Ammon's horn (tissue), 1 donor: Measurements from ENCODE around the gene UPP1.
"Not testable (repeated sequence)": the region's sequence is repeated elsewhere in the genome, so short reads cannot be mapped to it uniquely, and the experiment has no call there.

Experiments used
- DNase-seq: peaks from one replicate; pipeline ENCODE4 v3.0.0-alpha.2; 2016; ENCODE audit warnings: low spot score

Gene UPP1

DNA sequence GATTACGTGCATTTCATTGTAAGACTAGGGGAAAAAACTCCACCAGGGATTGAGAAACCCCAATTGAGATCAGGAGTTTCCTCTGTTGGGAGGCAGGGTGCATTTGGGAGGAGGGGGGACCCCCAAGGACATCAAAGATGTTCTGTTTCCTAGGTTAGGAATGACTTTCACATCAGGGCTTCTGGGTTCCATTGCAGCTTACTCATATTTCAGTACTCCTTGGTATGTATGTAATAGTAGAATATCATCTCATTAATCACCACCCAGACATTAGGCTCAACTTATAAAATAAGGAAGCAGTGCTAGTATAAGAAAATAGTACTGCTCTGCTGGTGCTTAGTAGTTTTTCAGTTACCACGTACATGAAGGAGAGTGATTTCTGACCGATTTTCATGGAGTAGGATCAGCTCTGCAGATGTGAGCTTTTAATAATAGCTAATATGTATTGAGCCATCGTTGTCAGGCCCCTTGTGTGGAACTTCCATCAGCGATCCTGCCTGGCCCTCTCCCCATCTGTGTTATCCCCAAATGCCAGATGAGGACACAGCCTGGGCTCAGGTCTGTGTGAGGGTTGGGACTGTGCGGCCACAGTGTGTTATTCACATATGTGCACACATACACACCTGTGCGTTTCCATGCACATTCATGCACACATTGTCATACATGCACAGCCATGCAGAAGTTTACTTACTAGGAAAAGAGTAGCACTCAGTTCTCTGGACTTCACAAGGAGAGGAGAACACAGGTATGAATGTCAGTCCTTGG lies 23.5 kb downstream of the UPP1 start:
- DNase-seq, result no peak

DNA sequence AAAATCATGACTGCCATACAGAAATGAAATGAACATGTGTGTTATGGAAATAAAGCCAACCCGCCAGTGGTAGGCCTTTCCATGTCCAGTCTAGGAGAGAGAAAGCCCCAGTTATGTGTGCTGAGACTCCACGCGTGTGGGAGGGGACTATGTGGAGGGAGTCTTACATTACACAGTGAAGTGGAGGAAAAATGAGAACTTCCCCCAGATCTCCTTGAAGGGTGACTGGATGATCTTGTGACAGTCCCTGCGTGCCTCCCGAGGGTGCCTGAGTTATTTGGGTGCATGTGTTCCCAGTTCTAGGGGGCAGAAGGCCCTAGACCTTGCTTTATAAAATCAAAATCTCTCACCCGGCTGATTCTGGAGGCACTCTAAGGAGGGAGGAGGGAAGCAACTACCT lies 24.2 kb downstream of the UPP1 start:
- no peak for DNase-seq

DNA sequence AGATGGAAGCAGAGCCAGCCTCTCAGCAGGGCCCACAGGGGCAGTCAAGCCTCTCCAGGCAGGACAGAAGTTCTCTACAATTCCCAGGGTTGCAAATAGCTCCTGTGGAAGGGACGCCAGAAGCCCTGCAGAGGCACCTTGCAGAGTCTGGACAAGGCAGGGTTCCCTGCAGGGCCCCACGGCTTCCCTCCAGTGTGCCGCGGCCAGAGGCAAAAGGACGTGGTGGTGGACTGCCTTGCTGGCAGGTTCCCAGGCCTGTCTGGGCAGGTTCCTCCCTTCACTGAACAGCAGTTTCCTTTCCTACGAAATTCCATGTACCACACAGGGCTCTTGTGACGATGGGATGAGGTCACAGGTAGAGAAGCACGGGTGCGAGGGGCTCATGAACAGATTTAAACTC lies 25.1 kb downstream of the UPP1 start:
- DNase-seq, result no peak

DNA sequence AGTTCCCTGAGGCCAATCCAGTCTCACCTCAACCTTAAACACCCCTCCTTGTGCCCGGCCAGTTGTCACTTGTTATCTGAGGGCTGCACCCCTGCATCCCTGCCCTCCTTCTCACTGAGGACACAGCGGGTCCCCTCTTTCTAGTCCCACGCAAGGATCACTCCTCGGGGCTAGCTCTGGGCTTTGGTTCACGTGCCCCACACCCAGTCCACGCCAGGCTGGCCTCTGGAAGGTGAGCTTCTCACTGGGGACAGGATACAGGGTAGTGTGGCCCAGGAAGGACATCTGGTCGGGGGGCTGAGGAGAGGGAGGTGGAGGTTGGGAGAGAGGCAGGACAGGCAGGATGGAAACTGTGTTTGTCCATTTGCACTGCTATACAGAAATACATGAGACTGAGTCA lies 25.5 kb downstream of the UPP1 start:
- DNase-seq, result no peak

DNA sequence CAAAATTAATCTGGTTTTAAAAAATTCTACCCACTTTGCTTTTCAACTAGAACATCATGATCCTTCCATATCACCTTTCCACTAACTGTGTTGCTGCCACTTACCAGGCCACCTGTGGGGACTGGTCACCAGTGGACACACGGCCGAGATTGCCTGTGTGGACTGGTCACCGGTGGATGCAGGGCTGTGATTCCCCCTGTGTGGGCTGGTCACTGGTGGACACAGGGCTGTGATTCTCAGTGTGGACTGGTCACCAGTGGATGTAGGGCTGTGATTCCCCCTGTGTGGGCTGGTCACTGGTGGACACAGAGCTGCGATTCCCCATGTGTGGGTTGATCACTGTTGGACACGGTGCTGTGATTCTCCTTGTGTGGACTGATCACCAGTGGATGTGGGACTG lies 27.0 kb downstream of the UPP1 start:
- no peak for DNase-seq

DNA sequence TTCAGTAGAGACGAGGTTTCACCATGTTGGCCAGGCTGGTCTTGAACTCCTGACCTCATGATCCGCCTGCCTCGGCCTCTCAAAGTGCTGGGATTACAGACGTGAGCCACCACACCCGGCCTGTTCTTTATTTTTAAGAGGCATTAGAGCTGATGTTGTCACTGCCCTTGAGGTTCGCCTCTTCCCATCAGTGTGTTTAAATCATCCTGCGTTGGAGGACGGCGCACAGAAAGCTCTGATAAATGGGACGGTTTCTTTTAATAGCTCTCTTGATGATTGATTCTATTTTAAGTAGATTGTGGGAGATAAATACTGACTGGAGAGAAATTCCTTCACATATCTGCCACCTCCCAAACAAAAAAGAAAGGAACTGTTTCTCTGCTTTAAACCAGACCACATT lies 29.0 kb downstream of the UPP1 start:
- no peak for DNase-seq

DNA sequence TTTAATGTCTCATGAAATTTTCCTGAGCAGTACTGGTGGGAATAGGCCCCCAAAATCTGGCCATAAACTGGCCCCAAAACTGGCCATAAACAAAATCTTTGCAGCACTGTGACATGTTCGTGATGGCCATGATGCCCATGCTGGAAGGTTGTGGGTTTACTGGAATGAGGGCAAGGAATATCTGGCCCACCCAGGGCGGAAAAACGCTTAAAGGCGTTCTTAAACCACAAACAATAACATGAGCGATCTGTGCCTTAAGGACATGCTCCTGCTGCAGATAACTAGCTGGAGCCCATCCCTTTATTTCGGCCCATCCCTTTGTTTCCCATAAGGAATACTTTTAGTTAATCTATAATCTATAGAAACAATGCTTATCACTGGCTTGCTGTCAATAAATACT lies 31.5 kb downstream of the UPP1 start:
- DNase-seq, result not testable (repeated sequence)

DNA sequence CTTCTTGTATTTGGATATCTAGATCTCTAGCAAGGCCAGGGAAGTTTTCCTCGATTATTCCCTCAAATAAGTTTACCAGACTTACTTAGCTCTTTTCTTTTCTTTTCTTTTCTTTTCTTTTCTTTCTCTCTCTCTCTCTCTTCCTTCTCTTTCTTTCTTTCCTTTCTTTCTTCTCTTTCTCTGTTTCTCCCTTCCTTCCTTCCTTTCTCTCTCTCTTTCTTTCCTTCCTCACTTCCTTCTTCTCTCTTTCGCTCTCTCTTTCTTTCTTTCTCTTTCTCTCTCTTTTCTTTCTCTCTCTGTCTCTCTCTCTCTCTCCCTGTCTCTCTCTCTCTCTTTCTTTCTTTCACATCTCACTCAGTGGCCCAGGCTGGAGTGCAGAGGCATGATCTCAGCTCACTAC lies 37.0 kb downstream of the UPP1 start:
- DNase-seq, result no peak

DNA sequence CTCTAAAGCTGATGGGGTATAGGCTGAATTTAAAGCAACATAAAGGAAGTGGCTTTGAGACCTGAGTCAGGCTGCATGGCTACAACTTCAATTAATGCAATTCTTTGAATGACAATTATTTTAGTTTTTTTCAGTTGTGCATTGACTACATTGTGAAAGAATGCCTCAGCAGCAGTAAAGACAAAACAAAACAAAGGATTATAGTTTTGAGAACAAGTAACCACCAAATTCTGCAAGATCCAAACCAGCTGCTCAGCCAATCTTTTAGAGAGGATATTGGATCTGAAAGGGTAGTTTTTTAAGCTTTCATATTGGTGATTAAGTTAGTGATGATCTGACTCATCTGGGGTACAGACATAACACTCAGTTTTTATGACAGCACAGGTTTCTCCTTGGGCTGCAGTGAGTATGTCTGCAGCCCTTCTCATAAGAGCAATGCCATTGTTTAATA lies 41.6 kb downstream of the UPP1 start:
- DNase-seq, result no peak

DNA sequence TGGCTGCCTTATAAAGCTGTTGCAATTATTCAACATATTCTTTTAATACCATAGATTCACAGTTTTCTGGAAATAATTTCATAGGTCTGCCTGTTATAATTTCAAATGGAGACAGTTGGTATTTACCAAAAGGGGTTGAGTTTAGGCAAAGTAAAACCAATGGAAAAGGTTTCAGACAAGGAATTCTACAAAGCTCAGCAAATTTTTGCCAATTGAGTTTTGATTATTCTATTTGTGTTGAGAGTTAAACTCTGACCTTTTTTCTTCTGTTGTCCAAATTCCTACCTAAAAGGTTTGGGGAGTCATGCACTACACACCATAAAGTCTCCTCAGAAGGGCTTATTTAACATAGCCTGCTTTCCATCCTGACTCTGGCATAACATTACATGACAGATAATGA lies 43.7 kb downstream of the UPP1 start:
- no peak for DNase-seq

DNA sequence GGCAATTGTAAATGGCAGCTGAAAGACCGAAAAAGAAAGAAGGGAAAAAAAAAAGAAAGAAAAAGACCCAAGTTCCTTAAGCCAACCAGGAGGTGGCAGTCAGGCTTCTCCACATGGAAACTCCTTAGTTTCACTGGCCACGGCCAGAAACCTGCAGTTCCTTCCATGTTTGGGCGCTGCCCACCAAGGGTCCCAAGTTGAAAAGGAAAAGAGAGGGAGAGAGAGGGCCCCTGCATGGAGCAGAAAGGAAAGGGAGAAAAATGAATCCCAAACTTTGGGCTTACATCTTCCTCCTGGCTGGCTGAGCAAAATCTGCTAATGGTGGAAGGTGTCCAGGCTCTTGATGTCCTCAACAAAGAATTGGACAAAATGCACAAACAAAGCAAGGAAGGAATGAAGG lies 50.4 kb downstream of the UPP1 start:
- no peak for DNase-seq

DNA sequence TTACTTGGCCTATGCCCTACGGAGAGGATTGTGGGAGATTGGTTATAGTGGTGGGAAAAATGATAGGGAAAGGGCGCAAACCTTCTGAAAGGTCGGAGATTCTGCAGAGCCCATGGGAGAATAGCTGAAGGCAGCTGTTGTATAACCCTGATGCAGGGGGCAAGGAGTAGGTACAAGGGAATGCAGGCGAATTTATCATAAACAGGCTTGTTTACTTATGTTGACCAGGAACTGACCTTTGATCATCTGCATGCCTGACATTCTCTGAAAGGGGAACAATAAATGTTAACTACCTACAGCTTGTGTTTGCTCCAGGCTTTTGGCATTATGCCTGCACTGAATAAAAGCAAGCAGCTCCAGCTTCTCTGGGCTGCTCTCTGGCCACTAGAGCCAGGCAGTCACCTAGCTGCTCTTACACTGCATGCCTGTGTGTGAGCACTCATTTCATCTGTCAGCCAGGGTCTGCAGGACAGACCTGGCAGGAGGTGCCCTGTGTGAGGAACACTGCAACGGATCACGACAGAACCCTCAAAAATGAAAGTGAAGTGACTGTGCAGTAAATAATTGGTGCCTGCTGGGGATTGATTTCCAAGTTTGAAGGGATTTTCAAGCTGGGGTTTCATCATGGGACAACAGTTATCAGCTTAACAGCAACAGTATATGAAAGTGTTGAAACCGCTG lies 51.1 kb downstream of the UPP1 start:
- no peak for DNase-seq

DNA sequence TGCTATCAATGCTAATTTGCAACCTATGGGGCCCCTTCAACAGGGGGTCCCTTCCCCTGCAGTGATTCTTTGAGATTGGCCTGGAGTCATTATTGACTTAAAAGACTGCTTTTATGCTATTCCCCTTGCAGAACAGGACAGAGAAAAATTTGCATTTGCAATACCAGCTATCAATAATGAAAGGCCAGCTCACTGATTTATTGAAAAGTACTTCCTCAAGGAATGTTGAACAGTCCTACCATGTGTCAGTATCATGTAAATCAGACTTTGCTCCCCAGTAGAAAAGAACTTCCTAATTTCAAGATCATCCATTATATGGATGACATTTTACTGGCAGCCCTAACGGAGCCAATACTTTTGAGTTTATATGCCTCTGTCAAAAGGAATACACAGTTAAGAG lies 52.5 kb downstream of the UPP1 start:
- no peak for DNase-seq

DNA sequence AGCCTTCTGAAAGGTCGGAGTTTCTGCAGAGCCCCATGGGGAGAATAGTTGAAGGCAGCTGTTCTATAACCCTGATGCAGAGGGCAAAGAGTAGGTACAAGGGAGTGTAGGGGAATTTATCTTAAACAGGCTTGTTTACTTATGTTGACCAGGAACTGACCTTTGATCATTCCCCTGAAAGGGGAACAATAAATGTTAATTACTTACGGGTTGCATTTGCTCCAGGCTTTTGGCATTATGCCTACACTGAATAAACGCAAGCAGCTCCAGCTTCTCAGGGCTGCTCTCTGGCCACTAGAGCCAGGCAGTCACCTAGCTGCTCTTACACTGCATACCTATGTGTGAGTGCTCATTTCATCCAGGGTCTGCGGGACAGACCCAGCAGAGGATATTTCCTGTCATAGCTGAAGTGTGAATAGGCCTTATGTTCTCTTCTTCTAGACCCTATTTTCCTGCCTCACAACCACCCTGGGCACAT lies 55.3 kb downstream of the UPP1 start:
- DNase-seq, result no peak

DNA sequence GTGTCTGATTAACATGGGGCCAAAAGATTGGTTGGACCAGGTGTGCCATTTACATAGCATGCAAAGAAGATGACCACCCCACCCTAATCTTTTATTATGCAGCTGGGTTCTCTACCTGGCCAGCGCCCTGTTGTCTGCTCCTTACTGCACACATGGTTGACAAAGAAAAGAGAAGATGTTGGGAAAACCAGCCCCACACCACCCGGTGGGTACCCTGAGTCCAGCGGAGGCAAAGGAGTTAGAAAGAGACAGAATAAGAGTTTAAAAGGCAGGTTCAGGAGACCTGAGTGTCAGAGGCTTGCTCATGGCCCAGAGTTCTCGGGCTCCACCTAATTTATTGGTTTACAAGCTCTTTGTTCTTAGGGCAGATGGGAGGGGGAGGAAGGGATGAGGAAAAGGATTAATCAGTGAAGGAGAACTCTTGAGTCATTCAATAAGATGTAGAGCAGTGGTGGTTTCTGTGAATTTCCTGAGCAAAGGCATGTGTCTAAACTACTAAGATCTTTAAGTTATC lies 58.1 kb downstream of the UPP1 start:
- no peak for DNase-seq

DNA sequence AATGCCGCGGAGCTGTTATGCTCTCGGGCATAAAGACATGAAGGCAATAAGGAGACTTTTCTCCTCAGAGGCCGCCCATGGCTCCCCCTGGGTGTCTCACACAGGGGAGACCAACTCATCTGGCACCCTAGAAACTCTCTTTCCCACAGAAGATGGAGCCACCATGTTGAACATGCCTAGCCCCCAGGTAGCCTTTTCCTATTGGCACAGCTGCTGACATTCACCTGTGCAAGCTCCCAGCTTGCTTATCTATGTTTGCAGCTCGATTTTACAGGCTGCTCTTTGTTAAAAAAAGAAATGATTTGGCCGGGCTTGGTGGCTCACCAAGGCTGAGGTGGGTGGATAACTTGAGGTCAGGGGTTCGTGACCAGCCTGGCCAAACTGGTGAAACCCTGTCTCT lies 58.6 kb downstream of the UPP1 start:
- DNase-seq, result not testable (repeated sequence)

DNA sequence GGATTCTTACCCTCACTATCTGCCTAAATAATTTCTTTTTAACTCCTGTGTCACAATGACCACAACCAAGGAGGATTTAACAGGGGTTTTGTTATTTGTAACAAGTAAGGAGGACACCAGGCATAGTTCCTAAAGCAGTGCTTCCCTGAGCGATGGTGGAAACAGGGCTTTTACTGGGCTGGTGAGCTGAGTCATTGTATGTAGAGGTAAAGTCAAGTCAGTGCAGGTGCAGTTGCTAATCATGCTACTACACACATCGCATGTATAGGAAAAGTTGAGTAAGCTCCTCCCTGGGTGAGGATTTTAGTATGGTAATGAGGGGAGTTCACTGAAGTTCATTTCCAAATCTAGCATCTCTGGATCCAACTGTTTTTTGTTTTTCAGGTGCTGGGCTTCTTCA lies 59.2 kb downstream of the UPP1 start:
- no peak for DNase-seq

DNA sequence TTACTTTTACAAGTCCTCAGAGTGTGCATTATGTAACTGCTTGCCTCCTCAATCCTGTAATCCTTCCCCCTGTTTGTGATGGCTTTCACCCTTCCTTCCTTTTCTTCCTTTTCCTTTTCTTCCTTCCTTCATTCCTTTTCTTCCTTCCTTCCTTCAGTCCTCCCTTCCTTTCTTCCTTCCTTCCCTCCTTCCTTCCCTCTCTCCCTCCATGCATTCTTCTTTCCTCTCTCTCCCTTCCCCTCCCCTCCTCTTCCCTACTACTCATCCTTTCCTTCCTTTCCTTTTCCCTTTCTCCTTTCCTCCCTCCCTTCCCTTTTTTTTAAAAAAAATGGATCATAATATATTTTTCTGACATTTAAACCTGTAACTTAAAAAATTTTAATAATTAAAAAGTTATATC lies 60.0 kb downstream of the UPP1 start:
- DNase-seq, result no peak

DNA sequence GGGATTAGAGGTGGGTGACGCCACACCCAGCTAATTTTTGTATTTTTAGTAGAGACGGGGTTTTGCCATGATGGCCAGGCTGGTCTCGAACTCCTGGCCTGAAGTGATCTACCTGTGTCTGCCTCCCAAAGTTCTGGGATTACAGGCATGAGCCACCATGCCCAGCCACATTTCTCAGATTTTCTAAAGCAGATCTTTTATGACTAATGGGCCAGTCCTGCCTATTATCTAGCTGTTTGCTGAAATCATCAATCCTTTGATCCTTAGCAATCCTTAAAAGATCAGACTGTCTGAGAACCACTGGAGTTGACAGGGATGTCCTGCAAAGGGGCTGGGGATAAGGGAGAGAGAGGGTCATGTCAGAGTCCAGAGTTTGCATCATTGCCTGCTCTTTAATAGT lies 61.0 kb downstream of the UPP1 start:
- DNase-seq, result no peak

DNA sequence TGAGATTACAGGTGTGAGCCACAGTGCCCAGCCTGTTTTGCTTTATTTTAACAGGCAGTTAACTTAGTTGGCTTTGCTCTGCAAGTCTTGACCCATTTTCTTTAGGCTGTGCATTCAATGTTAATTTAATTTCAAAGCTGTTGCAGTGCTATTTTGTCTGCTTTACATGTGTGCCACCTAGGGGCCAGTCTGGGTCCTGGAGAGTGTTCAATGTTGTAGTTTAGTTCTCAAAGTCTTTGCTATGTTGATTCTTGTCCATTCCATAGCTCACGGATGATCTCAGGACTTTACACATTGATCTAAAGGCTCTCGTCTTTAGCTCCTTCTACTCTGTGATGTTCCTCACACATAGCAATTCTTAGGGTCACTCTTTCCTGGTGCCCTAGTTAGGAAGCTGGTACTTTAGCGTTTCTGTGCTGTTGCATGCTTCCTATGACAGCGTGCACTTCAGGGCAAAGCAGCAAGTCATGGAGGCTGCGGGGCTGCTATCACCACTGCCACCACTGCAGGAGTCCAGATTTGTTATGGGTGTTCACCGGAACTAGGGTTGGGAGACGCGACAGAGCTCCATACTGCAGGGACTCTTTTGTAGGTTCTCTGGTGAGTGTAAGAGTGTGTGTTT lies 65.8 kb downstream of the UPP1 start:
- DNase-seq, result no peak
